GM21786 (cell line): ENCODE measurements around the gene CNMD.

Experiments used
- ATAC-seq: cut with Tn5 transposase; IDR thresholded peaks from one replicate; pipeline ENCODE4 v1.9.1; 2021; ENCODE audit not compliant: unreplicated experiment

CNMD gene

GRCh38 chr13:52739468-52740071, at the start of gene CNMD:
TSS of gene CNMD (minus strand) at chr13:52739820. CDS start at chr13:52739701, 119 bp downstream.
- no peak for ATAC-seq

- no peak for ATAC-seq
These were observed 48.4 kb upstream of the CNMD start for GRCh38 chr13:52788011-52788410.

GRCh38 chr13:52787235-52787634, 47.6 kb upstream of the CNMD start:
- no peak for ATAC-seq

- ATAC-seq = no peak
These were observed 47.1 kb upstream of the CNMD start for GRCh38 chr13:52786766-52787165.

- no peak for ATAC-seq
These were observed 46.1 kb upstream of the CNMD start for GRCh38 chr13:52785739-52786138.

GRCh38 chr13:52784591-52785340, 45.1 kb upstream of the CNMD start:
- ATAC-seq = no peak

GRCh38 chr13:52783943-52784342, 44.3 kb upstream of the CNMD start:
- no peak for ATAC-seq

- ATAC-seq = no peak
These were observed 43.1 kb upstream of the CNMD start for GRCh38 chr13:52782471-52783448.

GRCh38 chr13:52780611-52781010, 41.0 kb upstream of the CNMD start:
- ATAC-seq = no peak

GRCh38 chr13:52780092-52780491, 40.5 kb upstream of the CNMD start:
- no peak for ATAC-seq

GRCh38 chr13:52779103-52779502, 39.5 kb upstream of the CNMD start:
- ATAC-seq = no peak

- no peak for ATAC-seq
These were observed 37.1 kb upstream of the CNMD start for GRCh38 chr13:52776726-52777125.

GRCh38 chr13:52775511-52775910, 35.9 kb upstream of the CNMD start:
- no peak for ATAC-seq

GRCh38 chr13:52767949-52768516, 28.4 kb upstream of the CNMD start:
- no peak for ATAC-seq

GRCh38 chr13:52765611-52766390, 26.2 kb upstream of the CNMD start:
- no peak for ATAC-seq

GRCh38 chr13:52760077-52760476, 20.5 kb upstream of the CNMD start:
- ATAC-seq = no peak

GRCh38 chr13:52758114-52758513, 18.5 kb upstream of the CNMD start:
- no peak for ATAC-seq

- ATAC-seq = no peak
These were observed 11.6 kb upstream of the CNMD start for GRCh38 chr13:52751196-52751595.

- ATAC-seq = no peak
These were observed 11.1 kb upstream of the CNMD start for GRCh38 chr13:52750713-52751112.

- no peak for ATAC-seq
These were observed 9.8 kb upstream of the CNMD start for GRCh38 chr13:52749419-52749818.
